ENCODE measurements around the gene OR1D2.
"Not testable (repeated sequence)": the region's sequence is repeated elsewhere in the genome, so short reads cannot be mapped to it uniquely, and the experiment has no call there.

The OR1D2 gene

GRCh38 chr17:3104322-3104721 lies at the start of gene OR1D2:
OR1D2 (minus strand) TSS chr17:3104422; CDS start chr17:3092996, 11,426 bp downstream.
- DNase-seq = no peak

DNA sequence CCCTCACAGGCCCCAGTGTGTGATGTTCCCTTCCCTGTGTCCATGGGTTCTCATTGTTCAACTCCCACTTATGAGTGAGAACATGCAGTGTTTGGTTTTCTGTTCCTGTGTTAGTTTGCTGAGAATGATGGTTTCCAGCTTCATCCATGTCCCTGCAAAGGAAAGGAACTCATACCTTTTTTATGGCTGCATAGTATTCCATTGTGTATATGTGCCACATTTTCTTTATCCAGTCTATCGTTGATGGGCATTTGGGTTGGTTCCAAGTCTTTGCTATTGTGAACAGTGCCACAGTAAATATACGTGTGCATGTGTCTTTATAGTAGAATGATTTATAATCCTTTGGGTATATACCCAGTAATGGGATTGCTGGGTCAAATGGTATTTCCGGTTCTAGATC lies 33.3 kb upstream of the OR1D2 start:
- DNase-seq = not testable (repeated sequence)

DNA sequence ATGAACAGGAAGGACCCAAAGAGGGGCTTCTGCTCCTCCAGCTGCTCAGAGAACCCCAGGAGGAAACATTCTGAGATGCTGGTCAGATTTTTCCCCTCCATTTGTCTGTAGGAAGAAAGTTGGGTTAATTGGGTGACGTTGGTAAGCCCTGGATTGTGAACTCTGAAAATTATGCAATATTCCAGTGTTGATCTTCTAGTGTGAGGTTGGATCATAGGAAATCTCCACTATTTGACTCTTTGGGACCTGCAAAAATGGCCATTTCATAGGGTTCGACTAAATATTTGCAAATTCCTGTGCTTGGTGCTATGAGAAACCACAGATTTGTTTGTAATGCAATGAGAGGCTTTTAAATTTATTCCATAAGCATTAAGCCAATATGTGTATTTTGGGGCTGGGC lies 23.2 kb upstream of the OR1D2 start, which contains the start of gene OR1G1:
OR1G1 (minus strand) TSS at position 101 of the 400 bp plus-strand sequence; CDS start at position 101, 0 bp downstream.
- no peak for DNase-seq

DNA sequence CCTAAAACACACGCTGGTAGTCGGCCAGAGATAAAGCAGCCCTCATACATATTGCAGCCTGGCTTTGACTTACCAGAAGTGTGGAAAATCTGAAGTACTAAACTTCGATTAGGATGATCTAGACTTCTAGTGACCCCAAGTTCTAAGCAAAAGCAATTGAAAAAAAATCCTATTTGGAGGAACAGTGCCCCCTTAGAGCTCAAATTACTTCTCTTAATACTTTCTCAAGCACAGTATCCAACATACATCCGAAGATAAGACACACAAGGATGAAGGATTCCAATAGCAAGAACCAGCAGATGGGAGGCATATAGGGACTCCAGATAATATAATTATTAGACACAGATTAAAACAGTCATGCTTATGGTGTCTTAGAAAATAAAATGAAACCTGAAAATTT lies 30.4 kb downstream of the OR1D2 start:
- DNase-seq = not testable (repeated sequence)

DNA sequence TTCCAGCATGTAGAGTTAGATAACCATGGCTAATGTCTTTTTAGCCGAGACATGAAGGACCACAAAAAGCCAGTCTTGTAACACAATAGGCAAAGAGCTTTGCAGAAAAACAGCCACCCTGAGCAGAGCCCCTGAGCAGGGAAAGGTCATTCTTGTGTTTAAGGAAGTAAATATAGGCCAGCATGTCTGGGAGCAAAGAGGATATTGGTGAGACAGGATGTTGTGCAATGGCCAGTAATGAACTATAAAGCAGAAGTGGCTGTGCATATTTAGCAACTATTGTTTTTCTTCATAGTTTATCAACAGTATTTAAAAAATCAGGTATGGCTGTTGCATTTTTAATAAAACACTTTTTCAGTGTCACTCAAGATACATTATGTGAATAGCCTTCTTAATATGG lies 39.0 kb downstream of the OR1D2 start:
- not testable (repeated sequence) for DNase-seq

- DNase-seq = not testable (repeated sequence)
These were observed 40.7 kb downstream of the OR1D2 start, which contains the start of gene OR1D5 for GRCh38 chr17:3063507-3063906. OR1D5 (minus strand) TSS chr17:3063607; CDS start chr17:3063607, 0 bp downstream.

GRCh38 chr17:3062824-3063377 lies 41.3 kb downstream of the OR1D2 start:
- DNase-seq = not testable (repeated sequence)

GRCh38 chr17:3054868-3055267 lies 49.4 kb downstream of the OR1D2 start:
- not testable (repeated sequence) for DNase-seq

DNA sequence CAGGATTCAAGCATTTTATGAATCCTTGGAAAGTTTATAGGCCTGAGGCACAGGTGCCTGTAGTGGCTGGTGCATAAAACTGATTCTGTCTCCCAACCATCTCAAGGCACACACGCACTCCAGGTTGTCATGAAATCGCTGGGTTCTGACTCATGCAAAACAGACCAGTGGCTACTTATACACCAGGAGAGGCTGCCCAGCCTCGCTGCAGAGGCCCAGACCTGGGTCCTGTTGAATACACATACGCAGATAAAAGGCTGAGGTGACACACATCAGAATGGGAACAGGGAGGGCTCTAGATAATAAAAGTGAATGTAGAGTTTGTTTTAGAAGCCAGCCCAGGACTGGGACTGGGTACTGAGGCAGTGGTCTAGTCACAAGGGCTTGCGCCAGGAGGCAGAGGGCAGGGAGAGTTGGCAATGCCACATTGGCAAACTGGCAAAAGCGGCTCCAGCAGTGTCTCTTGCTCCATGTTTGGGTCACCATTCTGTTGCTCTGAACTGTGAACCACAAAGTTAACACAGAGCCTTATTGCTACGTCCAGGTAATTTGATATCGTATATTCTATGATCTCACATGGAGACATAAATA lies 54.4 kb downstream of the OR1D2 start:
- DNase-seq = no peak

- DNase-seq = peak; percentile 94 to 96
These were observed 55.3 kb downstream of the OR1D2 start for GRCh38 chr17:3048727-3049471.

DNA sequence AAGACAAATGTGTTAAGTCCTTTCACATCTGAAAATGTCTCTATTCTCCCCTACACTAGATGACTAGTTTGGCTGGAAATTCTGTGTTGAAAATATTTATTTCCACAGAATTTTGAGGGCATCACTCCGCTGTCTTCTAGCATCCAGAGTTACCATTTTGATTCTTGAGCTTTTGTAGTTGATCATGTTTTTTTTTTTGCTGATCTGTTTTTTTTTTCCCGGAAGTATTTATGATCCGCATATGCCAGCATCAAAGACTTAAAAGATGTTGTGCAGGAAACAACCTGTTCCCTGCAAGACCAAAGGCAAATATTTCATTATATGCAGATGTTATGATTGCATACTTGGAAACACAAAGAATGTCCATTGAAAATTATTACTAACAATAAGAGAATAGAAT lies 57.5 kb downstream of the OR1D2 start:
- DNase-seq = no peak

GRCh38 chr17:3043737-3044365 lies 60.4 kb downstream of the OR1D2 start:
- DNase-seq = peak; percentile 34 to 42

- no peak for DNase-seq
These were observed 63.3 kb downstream of the OR1D2 start for GRCh38 chr17:3040882-3041281.

GRCh38 chr17:3039736-3040135 lies 64.5 kb downstream of the OR1D2 start:
- DNase-seq = no peak

DNA sequence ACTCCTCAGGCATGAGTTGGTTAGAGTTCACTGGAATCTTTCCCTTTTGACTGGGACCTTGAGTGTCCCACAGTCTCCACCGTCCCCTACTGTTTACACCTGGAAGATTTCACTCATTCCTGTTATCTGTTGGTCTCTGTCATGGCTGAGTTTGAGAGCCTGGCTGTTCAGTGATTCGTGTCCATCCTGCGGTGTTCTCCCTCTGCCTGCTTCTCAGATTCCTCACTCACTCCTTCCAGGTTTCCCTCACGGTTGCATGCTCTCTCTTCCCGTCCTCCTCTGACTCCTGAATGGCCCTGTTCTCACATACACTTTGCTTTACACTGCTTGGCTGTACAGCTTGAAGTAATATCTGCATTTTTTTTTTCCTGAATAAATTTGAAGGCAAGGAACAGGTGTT lies 65.3 kb downstream of the OR1D2 start:
- DNase-seq = no peak

Measured in activated T-cell treated with anti-CD3 and anti-CD28 coated beads, Interleukin-2, amount 50 U/mL, for 48 hours (primary cell).